Activated CD8-positive, alpha-beta memory T cell treated with anti-CD3 and anti-CD28 coated beads for 4 hours (primary cell): ENCODE measurements around the gene PEX11B.

Experiments used
- DNase-seq, 2 donors: peaks; one replicate each; pipeline ENCODE4 v3.0.0-alpha.2; 2020; ENCODE audit warnings: low read depth in 2 of 2

Gene PEX11B

GRCh38 chr1:145906954-145907753, 11.4 kb downstream of the PEX11B start:
- DNase-seq: no peak

GRCh38 chr1:145901312-145902021, 17.1 kb downstream of the PEX11B start:
- no peak for DNase-seq

GRCh38 chr1:145898756-145899155, 19.8 kb downstream of the PEX11B start:
- no peak for DNase-seq

GRCh38 chr1:145897969-145898368, 20.5 kb downstream of the PEX11B start:
- no peak for DNase-seq

GRCh38 chr1:145895471-145895870, 23.0 kb downstream of the PEX11B start:
- DNase-seq: no peak

GRCh38 chr1:145893306-145894055, 25.0 kb downstream of the PEX11B start:
- DNase-seq: no peak

GRCh38 chr1:145892486-145893087, 25.9 kb downstream of the PEX11B start:
- no peak for DNase-seq

GRCh38 chr1:145891587-145892485, 26.7 kb downstream of the PEX11B start:
- DNase-seq: no peak

- no peak for DNase-seq
Observed at GRCh38 chr1:145891143-145891542, 27.4 kb downstream of the PEX11B start.

- no peak for DNase-seq
Observed at GRCh38 chr1:145889722-145890121, 28.8 kb downstream of the PEX11B start.

GRCh38 chr1:145887631-145888030, 30.9 kb downstream of the PEX11B start:
- no peak for DNase-seq

- no peak for DNase-seq
Observed at GRCh38 chr1:145886816-145887215, 31.7 kb downstream of the PEX11B start.

GRCh38 chr1:145886390-145886789, 32.1 kb downstream of the PEX11B start:
- no peak for DNase-seq

GRCh38 chr1:145885738-145886287, 32.7 kb downstream of the PEX11B start, which contains the start of gene ANKRD35:
TSS of gene ANKRD35 (minus strand) at chr1:145885866. CDS start at chr1:145885758, 108 bp downstream.
- peak; percentile 65 to 69 for DNase-seq

- no peak for DNase-seq
Observed at GRCh38 chr1:145884675-145885074, 33.8 kb downstream of the PEX11B start.

- DNase-seq: no peak
Observed at GRCh38 chr1:145879775-145880174, 38.7 kb downstream of the PEX11B start.

- no peak for DNase-seq
Observed at GRCh38 chr1:145878724-145879123, 39.8 kb downstream of the PEX11B start.

- DNase-seq: no peak
Observed at GRCh38 chr1:145877923-145878486, 40.5 kb downstream of the PEX11B start.

- no peak for DNase-seq
Observed at GRCh38 chr1:145874646-145875045, 43.9 kb downstream of the PEX11B start.
